Esophagus muscularis mucosa (tissue), 4 donors: ENCODE data around the gene NHEJ1. TPM values are rescaled to one million over a fixed set of nuclear protein-coding genes. Genes with fewer than 3 reads are reported as not detected.
A peak's percentile ranks its signal among the peaks of the same experiment; 100 is the strongest.

Source experiments
- DNase-seq: peaks from one replicate; pipeline ENCODE4 v3.0.0-alpha.2; 2017; ENCODE audit errors: extremely low spot score
- H3K27ac ChIP-seq, 4 donors: fragments of 200-600 bp; sonication (generic); replicated peaks in 1 of 4; 1 replicate in 3 of 4; 2 replicates in 1 of 4; pipeline ENCODE4 v1.5.1; 2016 to 2019; ENCODE audit warnings: mild to moderate bottlenecking in 1 of 4
- H3K27me3 ChIP-seq, 4 donors: fragments of 200-600 bp; sonication (generic); one replicate each; pipeline versions ENCODE4 v1.5.1 to v1.6.0; 2016 to 2019
- H3K36me3 ChIP-seq, 4 donors: fragments of 200-600 bp; sonication (generic); one replicate each; pipeline ENCODE4 v1.5.1; 2016 to 2019
- H3K4me1 ChIP-seq, 4 donors: fragments of 200-600 bp; sonication (generic); one replicate each; pipeline ENCODE4 v1.5.1; 2016 to 2019
- H3K4me3 ChIP-seq, 4 donors: fragments of 200-600 bp; sonication (generic); 1 replicate in 2 of 4; 2 replicates in 2 of 4; pipeline ENCODE4 v1.5.1; 2016 to 2019; ENCODE audit warnings: mild to moderate bottlenecking in 4 of 4, moderate library complexity in 1 of 4
- H3K9me3 ChIP-seq, 4 donors: fragments of 200-600 bp; sonication (generic); 1 replicate in 3 of 4; 2 replicates in 1 of 4; pipeline ENCODE4 v1.5.1; 2016 to 2019
- CTCF ChIP-seq, 3 experiments: fragments of 200-600 bp in 2 of 3; fragments of 450-650 bp in 1 of 3; sonication (generic) in 2 of 3; IDR thresholded peaks; one replicate each; pipeline ENCODE4 v1.5.1; 2017 to 2019; ENCODE audit warnings: antibody characterized with exemption in 3 of 3, mild to moderate bottlenecking in 2 of 3, moderate library complexity in 1 of 3
- EP300 ChIP-seq: sonication (generic); formaldehyde crosslinking; IDR thresholded peaks from one replicate; pipeline ENCODE4 v1.6.1; 2017; ENCODE audit warnings: antibody characterized with exemption
- POLR2A ChIP-seq: fragments of 450-650 bp; IDR thresholded peaks from one replicate; pipeline ENCODE4 v1.6.1; 2017; ENCODE audit warnings: antibody characterized with exemption, moderate library complexity, mild to moderate bottlenecking, low read depth
- POLR2AphosphoS5 ChIP-seq, 2 donors: sonication (generic); formaldehyde crosslinking; IDR thresholded peaks; one replicate each; pipeline ENCODE4 v1.6.1; 2017; ENCODE audit warnings: antibody characterized with exemption in 2 of 2
- WGBS: methylation state at CpG from one replicate; pipeline ENCODE4 v1.1.5; 2018; 5-methylcytosine and 5-hydroxymethylcytosine counted together
- intact Hi-C: fragments of 100-400 bp; cut with DNase I; formaldehyde crosslinking; loops from one replicate; pipeline ENCODE4 v1.15.1; 2023
- total RNA-seq, 4 donors: library from RNA; depleted of rRNA; stranded (reverse); fragments of >200 nt; gene quantifications; one replicate each; pipeline versions ENCODE4 v1.1.0 to v1.2.1, GENCODE V29; 2016

NHEJ1 gene
- total RNA-seq, 4 donors from 2014 or later, result 15.1 to 24.4 (median 17.8) TPM

- Histone ChIP-seq H3K27me3 (peaks cover 0 to 2% (median 0%) of the 10 kb centered on the region in 4 donors), H3K4me1 (peaks cover 17 to 24% (median 23%) of the 10 kb centered on the region in 4 donors), H3K27ac (peak overlapping the region; percentile 90 to 99 (median 96)), H3K9me3 (no peaks in the 10 kb centered on the region), H3K36me3 (peaks cover 0 to 43% (median 39%) of the 10 kb centered on the region in 4 donors), H3K4me3 (peak overlapping the region; percentile 71 to 97 (median 78))
- peak; percentile 62 for DNase-seq
- intact Hi-C loops, result loop anchor here (2.0 to 5.0 kb wide), 2 partner anchors 29 to 45 kb away; partner anchors contain the start of genes NHEJ1 and RETREG2
- WGBS, result 17% methylated on average over 16 of the region's 22 CpGs
- peak; percentile 5 for TF ChIP-seq EP300
- TF ChIP-seq CTCF (IDR thresholded peaks at IDR 0.05), result no peak
- TF ChIP-seq POLR2A, result no peak
- TF ChIP-seq POLR2AphosphoS5 (IDR thresholded peaks at IDR 0.05), result no peak
Observed at GRCh38 chr2:219207134-219207883, 46.7 kb upstream of the NHEJ1 start.

- Histone ChIP-seq H3K4me1 (peaks cover 17 to 24% (median 23%) of the 10 kb centered on the region in 4 donors), H3K27ac (peak within 1 kb of the TSS; percentile 90 to 99 (median 96)), H3K27me3 (peaks cover 0 to 2% (median 0%) of the 10 kb centered on the region in 4 donors), H3K36me3 (peaks cover 0 to 35% (median 34%) of the 10 kb centered on the region in 4 donors), H3K4me3 (peak within 1 kb of the TSS; percentile 71 to 97 (median 78)), H3K9me3 (no peaks in the 10 kb centered on the region)
- TF ChIP-seq EP300 (no peak), POLR2A (peak; percentile 78), POLR2AphosphoS5 (IDR thresholded peaks at IDR 0.05) (peak; percentile 99 to 100), CTCF (IDR thresholded peaks at IDR 0.05) (peak in 2 of 3 experiments; percentile 22 to 31)
- intact Hi-C loops, result loop anchor here (2.0 to 5.0 kb wide), 2 partner anchors 28 to 44 kb away; partner anchors contain the start of genes NHEJ1 and RETREG2
- WGBS, result under 1% methylated on average over 18 of the region's 76 CpGs
- peak; percentile 97 for DNase-seq
Observed at GRCh38 chr2:219206328-219207133, 45.9 kb upstream of the NHEJ1 start, which contains the start of gene ZFAND2B. Gene ZFAND2B (plus strand): TSS chr2:219206782. CDS start chr2:219206988, 206 bp downstream.

GRCh38 chr2:219205981-219206327, 45.3 kb upstream of the NHEJ1 start:
- intact Hi-C loops, result loop anchor here (2.0 to 5.0 kb wide), 2 partner anchors 27 to 44 kb away; partner anchors contain the start of genes NHEJ1 and RETREG2

More at GRCh38 chr2:219205981-219206327, 45.3 kb upstream of the NHEJ1 start:
- peak overlapping the region; percentile 90 to 99 (median 96) for H3K27ac ChIP-seq
- no peaks in the 10 kb centered on the region for H3K9me3 ChIP-seq
- WGBS, result 17% methylated on average over 7 of the region's 7 CpGs
- H3K4me1 ChIP-seq, result peaks cover 17 to 24% (median 23%) of the 10 kb centered on the region in 4 donors
- TF ChIP-seq EP300, result no peak
- no peak for TF ChIP-seq CTCF (IDR thresholded peaks at IDR 0.05)
- no peak for TF ChIP-seq POLR2A
- TF ChIP-seq POLR2AphosphoS5 (IDR thresholded peaks at IDR 0.05), result no peak
- peak overlapping the region; percentile 71 to 97 (median 78) for H3K4me3 ChIP-seq
- H3K36me3 ChIP-seq, result peaks cover 0 to 30% (median 29%) of the 10 kb centered on the region in 4 donors
- peaks cover 0 to 2% (median 0%) of the 10 kb centered on the region in 4 donors for H3K27me3 ChIP-seq
- DNase-seq, result no peak
